Right ventricle myocardium inferior (tissue), 1 donor: Measurements from ENCODE around the gene GULP1. TPM values are rescaled to one million over a fixed set of nuclear protein-coding genes. Genes with fewer than 3 reads are reported as not detected.

Experiments
- ATAC-seq: fragments of 200-7000 bp; cut with Tn5 transposase; one replicate; pipeline ENCODE4 v1.9.1; 2020; ENCODE audit warnings: mild to moderate bottlenecking, moderate library complexity
- DNase-seq: peaks from one replicate; pipeline ENCODE4 v3.0.0; 2021; ENCODE audit errors: missing footprints
- intact Hi-C: fragments of 100-400 bp; cut with DNase I; formaldehyde crosslinking; loops from one replicate; pipeline ENCODE4 v1.11.0; 2022
- total RNA-seq: library from RNA; stranded (reverse); fragmentation: NEBNext Ultra II Directional; extraction: Animal tissue kit (Norgen Biotek cat#: 25700); gene quantifications from one replicate; pipeline ENCODE4 v1.2.1, GENCODE V29; 2021
- donor health status: DM: no; HTN: yes; CAD: no; lungs with severe emphysema.

GULP1 gene
- total RNA-seq, 1 donor from 2014 or later = 6.7 TPM

DNA sequence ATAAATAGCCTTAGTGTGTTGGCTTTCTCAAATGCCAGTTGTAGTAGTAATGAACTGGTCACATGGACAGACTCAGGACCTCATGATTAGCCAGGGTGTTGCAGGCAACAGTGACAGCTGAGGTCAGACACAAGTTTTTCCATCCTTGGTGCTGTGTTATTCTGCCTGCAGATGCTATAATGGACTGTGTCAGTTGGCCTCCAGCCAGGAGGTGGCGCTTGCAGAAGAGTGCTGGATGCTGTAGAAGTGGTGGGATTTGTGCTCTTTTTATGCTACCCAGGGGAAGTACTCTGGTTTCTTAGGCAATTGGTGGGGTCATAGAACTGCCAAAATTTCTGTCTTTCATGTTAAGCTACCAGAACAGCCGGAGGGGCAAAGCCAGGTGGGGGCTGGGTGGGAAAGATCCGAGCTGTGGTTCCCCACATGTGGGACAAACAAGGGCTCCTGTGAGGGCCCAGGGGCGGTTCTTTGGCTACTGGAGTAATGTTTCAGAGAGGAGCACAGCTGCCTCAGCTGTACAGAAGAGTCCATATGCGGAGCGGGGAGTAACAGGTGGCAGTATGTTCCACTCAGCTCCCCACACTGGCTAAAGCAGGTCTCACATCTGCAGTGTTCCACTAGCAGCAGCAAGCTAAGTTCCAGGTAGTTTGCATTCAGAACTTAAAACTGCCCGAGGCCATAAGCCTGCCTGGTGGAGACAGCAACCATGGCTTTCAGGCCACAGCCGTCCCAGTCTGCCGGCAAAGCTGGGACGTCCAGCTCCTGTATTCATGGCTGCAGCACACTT is 104.4 kb downstream of the GULP1 start:
- ATAC-seq (no peak), DNase-seq (peak; percentile 28)
- intact Hi-C loops = no loop called here

DNA sequence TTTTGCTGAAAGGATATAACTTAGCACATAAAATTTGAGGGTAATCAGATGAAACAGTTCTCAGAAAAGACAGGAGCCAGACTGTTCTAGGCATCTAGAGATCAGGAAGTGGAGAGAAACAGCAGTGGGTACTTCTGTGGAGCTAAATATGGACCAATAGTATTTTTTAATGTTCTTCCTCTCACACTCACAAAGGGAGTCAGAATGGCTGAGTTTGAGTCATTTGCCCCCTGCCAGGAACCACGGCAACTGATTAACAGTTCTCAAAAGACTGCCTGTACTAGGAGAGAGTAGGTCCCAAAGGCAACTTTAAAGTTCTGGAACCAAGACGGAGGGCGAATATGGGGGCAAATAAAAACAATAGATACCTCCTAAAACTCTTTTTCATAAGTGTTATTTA is 107.5 kb downstream of the GULP1 start:
- DNase-seq = no peak
- no peak for ATAC-seq
- intact Hi-C loops = no loop called here

DNA sequence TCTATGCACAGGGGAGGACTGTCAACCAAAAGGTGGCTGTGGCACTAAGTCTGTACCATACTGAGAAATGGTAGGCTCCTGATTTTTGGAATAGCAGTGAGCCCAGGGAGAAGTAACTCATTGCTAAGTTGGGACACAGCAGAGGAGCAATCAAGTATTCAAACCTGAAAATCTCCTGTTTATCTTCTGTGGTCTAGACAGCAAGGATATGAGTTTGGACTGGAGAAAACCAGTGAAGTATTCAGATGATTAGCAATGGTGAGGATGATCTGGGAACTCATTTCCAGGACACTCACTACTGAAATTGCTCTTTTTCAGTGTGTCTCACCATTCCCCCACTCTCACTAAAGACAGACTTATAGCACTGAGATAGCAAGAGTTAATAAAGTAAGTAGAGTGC is 112.0 kb downstream of the GULP1 start:
- DNase-seq (no peak), ATAC-seq (no peak)
- intact Hi-C loops = no loop called here

DNA sequence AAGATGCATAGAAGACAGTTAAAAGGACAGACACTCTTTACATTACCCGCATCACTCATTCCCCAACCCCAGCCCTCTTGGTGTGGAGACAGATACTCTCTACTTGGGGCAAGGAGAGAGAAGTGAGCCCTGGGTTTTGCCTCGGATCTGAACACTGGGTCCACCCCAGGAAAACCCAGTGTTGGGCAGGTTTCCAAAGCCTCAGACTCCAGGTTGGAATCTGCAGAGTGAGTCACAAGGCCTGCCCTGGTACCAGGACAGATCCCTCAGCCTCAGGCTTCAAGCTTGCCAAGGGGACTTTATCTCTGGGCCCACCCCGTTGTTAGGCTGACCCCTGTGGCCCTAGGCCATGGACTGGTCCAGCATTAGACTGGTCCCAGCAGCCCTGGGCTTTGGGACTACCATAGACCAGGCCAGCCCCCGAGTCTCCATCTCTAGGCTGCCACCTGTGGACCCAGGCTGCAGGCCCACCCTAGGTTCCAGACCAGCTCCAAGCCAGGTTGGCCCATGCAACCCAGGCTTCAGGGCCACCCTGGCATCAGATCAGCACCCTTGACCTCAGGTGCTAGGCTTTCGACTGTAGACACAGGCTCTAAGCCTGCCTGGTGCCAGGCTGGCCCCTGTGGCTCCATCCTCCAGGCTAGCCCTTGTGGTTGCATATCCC is 112.8 kb downstream of the GULP1 start:
- no peak for ATAC-seq
- DNase-seq = no peak
- intact Hi-C loops = no loop called here

DNA sequence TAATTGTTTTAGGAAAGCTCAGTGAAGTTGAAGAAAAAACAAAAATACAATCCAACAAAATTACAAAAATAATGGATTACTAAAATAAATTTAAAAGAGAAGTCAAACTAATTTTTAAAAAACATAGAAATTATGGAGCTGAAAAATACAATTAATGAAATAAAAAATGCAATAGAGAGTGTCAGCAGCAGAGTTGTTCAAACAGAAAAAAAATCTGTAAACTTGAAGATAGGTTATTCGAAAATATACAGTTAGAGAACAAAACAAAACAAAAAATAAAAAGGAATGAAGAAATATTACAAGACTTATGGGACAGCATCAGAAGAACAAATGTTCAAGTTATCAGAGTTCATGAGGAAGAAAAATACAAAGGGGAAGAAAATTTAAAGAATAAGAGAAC is 114.7 kb downstream of the GULP1 start:
- intact Hi-C loops = no loop called here
- DNase-seq (no peak), ATAC-seq (no peak)

DNA sequence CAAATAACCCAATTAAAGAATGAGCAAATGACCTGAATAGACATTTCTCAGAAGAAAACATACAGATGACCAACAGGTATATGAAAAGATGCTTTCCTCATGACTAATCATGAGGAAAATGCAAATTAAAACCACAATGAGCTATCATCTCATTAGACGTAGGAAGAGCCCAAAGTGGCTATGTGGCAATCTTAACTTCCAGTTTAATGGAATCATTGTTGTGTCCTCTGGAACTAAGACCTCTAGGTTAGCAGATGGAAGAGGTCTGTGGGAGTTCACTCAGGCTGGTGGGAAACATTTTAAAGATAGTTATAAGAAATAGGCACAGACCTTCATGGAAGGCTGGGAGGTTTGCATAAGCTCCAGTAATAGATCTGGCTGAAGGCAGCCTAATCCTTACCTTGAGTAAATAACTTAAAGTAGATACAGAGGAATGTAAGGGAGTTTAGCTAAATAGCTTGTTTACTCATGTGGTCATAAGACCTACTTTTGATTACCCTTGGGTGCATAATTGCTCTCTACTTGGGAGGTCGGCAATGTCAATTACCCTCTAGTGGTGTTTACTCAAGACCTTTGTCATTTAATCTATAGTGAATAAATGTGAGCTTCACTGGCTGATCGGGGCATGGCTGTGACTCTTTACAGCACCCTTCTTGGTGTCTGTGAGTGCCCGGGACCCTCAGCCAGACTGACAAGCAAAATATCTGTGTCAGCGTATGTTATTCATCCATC is 119.0 kb downstream of the GULP1 start:
- ATAC-seq (no peak), DNase-seq (no peak)
- intact Hi-C loops = no loop called here

DNA sequence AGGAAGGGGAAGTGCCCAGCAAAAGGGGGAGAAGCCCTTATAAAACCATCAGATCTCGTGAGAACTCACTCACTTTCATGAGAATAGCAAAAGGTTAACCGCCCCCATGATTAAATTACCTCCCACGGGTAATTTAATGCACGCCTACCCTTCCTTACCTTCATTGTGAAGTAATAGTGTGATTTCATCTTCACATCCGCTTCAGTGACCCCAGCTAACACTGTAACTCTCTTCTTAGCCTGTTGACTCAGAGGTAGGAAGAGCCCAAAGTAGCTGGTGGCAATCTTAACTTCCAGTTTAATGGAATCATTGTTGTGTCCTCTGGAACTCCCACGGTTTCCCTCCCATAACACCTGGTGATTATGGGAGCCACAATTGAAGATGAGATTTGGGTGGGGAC is 120.5 kb downstream of the GULP1 start:
- ATAC-seq = no peak
- intact Hi-C loops = no loop called here
- DNase-seq = no peak

DNA sequence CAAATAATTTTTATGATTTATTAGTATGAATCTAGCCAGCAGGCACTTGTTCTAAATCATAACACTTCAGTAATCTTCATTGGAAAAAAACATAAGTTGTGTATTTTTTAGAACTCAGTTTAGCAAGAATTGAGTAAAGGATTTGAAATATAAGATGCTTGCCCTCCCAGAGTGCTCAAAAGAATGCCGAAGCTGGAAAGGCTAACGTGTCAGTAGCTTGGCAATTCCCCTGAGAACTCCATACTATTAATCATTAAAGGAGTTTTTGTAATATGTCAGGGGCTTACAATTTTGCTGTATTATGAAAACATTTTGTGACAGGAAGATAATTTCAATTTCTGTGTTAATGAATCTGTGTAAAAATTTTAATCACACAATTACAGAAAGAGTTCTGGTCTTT is 122.7 kb downstream of the GULP1 start:
- DNase-seq (no peak), ATAC-seq (no peak)
- intact Hi-C loops = no loop called here

DNA sequence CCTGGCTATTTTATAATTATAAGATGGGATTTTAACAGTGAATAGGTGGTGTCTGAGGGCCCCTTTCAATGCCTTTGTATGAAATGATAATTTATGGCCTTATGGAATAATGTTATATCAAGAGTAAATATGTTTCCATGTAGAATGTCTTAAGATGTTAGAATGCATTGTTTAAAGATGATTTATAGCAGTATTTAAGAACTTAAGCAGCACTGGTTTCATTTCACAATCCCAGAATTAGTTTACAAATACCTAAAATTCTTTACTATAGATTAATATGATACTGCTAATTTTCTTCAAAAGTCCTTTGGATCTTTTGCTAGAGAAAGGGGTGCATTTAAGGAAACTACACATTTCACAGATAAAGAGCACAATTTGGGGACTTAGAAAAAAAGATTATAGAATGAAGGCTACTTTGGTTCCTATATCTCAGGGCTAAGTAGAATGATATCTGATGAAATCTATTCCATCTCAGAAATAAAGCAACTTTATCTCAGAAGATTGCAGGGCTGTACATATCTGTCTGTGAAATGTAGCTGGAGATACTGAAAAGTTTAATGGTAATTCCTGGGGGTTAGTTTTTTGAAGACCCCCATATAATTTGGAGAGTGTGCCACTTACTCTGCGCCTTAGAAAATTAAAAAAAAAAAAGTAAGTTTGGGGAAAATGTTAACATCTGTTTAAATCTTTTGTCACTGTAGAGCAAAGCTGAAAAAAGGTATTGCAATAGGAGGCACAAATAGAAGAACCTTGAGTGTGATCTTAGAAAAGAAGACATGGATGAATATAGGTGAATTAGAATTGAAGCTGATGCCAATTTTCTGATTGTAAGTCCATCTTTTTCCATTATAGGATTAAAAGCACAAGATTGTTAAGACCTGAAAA is 123.4 kb downstream of the GULP1 start:
- intact Hi-C loops = no loop called here
- ATAC-seq (no peak), DNase-seq (no peak)

DNA sequence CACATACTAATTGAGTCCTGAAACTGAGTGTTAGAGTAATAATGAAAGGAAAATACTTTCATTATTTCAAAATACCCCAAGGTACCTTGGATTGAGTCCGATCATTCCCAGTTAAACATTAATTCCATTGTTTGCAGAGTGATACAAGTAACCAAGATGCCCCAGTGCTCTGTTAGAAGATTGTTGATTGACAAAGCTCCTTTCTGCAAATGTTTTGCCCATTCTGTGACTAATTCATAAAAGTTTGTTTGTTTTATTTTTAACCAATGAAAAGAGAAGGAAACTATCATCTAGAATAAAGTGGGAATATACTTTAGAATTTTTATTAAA is 124.0 kb downstream of the GULP1 start:
- ATAC-seq (no peak), DNase-seq (no peak)
- intact Hi-C loops = no loop called here

DNA sequence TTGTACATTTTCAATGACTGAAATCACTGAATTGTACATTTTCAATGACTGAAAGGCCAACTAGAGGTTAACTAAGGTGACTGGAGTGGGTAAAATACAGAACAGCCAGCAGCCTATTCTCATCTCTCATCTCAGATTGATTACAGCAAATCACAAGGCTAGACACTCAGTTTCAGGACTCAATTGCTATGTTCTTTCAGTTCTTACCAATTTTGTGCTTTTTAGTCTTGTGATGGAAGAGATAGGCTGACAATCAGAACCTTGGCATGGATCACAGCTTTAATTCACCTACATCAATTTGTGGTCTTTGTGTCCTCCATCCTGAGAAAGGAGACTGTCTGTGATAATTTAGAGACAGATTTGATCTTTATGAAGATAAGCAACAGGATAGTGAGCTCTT is 124.7 kb downstream of the GULP1 start:
- intact Hi-C loops = no loop called here
- DNase-seq = no peak
- no peak for ATAC-seq

DNA sequence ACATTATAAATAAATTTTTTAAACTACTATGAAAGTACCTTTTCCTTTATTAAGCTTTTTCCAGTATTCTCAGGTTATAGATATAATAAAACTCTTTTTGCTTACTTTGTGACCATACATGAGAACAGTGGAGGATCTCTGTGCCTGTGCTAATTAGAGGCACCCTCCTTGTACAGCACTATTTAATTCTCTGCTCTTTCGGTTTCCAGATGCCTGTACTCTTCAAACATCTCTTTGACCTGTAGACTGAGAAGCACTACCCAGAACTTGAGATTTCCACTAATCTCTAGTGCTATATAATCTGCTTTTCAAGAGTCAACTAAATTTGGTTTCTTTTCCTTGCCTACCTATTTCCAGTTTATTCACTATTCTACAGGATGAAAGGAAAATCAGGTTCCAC is 131.1 kb downstream of the GULP1 start:
- ATAC-seq = no peak
- intact Hi-C loops = no loop called here

DNA sequence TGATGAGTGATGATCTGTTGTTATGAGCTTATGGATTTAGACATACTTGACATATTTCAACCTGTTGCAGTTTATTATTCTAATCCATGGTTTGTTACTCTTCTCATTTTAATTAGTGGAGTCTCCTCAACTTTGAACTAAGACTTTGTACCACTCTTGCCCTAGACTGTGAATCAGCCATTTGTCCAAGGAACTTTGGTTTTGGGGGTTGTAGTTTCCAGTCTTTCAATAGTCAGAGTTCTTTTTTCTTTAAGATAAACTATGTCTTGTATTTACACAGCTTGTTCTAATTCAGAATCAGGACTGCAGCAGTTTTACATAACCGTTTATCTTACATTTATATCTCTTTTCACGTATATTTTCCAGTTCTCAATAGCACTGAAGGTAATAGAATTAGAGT is 133.6 kb downstream of the GULP1 start:
- ATAC-seq (no peak), DNase-seq (no peak)
- intact Hi-C loops = no loop called here

More for the DNA sequence above, 131.1 kb downstream of the GULP1 start:
- no peak for DNase-seq

DNA sequence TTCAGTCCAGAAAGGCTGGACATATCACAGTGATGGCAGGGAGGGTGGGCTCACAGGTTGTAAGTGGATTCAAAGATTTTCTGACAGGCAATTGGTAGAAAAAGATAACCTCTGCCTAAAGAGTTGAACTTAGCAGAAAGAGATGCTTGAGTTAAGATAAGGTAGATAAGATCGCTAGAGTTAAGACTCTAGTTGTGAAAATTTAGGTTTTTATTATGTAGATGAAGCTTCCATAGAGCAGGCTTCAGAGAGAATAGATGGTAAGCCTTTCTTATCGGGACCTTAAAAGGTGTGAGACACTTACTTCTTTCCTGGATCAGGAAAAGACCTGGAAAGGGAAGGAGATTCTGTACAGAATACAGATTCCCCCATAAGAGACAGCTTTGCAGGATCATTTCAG is 134.4 kb downstream of the GULP1 start:
- ATAC-seq (no peak), DNase-seq (no peak)
- intact Hi-C loops = no loop called here

DNA sequence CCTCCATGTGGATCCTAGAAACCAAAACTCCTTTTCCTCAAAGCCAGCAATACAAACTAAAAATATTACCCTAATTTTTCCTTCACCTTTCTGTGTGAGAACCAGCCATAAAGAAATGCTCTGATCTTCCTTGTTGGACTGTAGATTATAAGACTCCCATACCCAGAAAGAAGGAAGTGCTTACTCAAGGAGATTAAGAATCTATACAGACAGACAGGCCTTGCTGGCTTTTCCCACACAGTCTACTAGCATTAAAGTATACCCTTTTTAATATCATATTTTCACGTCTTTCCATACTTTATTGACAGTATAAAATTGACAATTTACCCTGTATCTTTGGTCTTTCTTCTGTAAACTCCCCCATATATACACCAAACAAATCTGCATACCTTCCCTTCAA is 139.0 kb downstream of the GULP1 start:
- ATAC-seq = no peak
- DNase-seq = no peak
- intact Hi-C loops = no loop called here

DNA sequence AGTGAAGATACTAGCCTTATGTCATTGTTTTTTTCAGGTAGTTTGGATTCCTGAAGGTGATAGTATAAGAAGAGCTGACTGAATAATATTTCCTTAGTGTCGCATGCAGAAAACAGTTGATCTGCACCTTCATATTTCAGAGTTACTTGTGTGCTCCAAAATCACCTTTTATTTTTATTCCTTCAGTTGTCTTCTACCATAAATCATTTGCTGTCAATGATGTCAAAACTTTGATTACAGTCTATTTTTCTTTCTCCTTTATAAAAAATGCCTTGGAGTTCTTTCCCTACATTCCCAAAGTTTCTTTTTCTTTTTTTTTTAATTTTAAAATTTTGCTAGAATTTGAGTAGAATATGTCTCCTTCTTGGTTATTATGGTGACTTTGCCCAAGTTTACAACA is 142.3 kb downstream of the GULP1 start:
- ATAC-seq = no peak
- DNase-seq = no peak

DNA sequence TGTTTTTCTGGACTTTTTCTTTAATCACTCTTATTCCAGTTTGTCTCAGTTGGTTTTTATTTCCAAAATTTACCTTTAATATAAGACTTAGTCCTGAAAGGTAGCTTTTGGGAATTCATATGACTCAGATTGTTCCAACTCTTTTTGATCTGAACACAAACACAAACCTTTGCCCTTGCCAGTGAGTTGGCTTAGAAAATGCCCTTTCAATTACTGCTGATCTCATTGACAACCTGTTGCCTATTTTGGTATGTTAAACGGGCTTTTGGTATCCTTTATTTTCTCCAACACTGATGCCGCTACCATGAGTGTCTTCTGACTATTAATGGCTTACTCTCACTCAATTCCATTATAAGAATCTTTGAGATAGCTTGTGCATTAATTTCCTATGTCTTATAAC is 143.4 kb downstream of the GULP1 start:
- ATAC-seq (no peak), DNase-seq (no peak)
- intact Hi-C loops = no loop called here

More for the DNA sequence above, 142.3 kb downstream of the GULP1 start:
- intact Hi-C loops = no loop called here

DNA sequence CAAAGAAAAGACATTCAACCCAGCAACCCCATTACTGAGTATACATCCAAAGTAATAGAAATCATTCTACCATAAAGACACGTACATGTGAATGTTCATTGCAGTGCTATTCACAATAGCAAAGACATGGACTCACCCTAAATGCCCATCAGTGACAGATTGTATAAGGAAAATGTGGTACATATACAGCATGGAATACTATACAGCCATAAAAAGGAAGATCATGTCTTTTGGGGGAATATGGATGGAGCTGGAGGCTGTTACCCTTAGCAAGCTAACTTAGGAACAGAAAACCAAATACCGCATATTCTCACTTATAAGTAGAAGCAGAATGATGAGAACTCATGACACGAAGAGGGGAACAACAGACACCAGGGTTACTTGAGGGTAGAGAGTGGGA is 145.9 kb downstream of the GULP1 start:
- intact Hi-C loops = no loop called here
- ATAC-seq (no peak), DNase-seq (no peak)

DNA sequence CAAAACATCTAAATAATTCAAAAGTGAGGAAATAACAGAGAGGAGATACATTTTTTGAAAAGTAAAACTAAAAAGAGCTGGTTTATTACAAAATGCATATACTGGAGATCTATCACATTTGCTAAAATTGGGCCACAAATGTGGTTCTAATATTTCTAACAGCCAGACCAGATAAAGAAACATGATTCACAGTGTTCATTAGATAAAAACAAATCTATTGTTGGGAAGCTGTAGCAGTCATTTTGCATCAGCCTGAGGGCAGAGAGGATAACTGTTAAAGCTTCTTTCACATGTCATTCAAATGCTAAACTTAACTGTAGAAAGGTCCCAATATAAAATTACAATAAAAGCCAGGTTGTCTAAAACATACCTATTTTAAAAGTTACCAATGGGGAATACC is 148.3 kb downstream of the GULP1 start:
- ATAC-seq (no peak), DNase-seq (no peak)
- intact Hi-C loops = no loop called here
